ENCODE measurements around the gene NR2E1.

Gene NR2E1

GRCh38 chr6:108238322-108238721 lies 72.5 kb downstream of the NR2E1 start:
- H3K4me3 ChIP-seq (ENCODE audit: low read depth, low read length), result no peak overlapping the region
- TF ChIP-seq, protein P1, sequence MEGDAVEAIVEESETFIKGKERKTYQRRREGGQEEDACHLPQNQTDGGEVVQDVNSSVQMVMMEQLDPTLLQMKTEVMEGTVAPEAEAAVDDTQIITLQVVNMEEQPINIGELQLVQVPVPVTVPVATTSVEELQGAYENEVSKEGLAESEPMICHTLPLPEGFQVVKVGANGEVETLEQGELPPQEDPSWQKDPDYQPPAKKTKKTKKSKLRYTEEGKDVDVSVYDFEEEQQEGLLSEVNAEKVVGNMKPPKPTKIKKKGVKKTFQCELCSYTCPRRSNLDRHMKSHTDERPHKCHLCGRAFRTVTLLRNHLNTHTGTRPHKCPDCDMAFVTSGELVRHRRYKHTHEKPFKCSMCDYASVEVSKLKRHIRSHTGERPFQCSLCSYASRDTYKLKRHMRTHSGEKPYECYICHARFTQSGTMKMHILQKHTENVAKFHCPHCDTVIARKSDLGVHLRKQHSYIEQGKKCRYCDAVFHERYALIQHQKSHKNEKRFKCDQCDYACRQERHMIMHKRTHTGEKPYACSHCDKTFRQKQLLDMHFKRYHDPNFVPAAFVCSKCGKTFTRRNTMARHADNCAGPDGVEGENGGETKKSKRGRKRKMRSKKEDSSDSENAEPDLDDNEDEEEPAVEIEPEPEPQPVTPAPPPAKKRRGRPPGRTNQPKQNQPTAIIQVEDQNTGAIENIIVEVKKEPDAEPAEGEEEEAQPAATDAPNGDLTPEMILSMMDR (IDR thresholded peaks at IDR 0.05; ENCODE audit: low read depth, low read length), result no peak
